ENCODE results near the gene TUBE1.
"Not testable (repeated sequence)": the region's sequence is repeated elsewhere in the genome, so short reads cannot be mapped to it uniquely, and the experiment has no call there.

Gene TUBE1, protein sequence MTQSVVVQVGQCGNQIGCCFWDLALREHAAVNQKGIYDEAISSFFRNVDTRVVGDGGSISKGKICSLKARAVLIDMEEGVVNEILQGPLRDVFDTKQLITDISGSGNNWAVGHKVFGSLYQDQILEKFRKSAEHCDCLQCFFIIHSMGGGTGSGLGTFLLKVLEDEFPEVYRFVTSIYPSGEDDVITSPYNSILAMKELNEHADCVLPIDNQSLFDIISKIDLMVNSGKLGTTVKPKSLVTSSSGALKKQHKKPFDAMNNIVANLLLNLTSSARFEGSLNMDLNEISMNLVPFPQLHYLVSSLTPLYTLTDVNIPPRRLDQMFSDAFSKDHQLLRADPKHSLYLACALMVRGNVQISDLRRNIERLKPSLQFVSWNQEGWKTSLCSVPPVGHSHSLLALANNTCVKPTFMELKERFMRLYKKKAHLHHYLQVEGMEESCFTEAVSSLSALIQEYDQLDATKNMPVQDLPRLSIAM

GRCh38 chr6:112087136-112087911, at the start of gene TUBE1, which contains the start of gene FAM229B:
TSS of gene TUBE1 (minus strand) at chr6:112087482. CDS start at chr6:112087434, 48 bp downstream.
TSS of gene FAM229B (plus strand) at chr6:112087591. CDS start at chr6:112099284, 11,693 bp downstream.
- DNase-seq (ENCODE audit: insufficient read length, low spot score) (peak; percentile 45), FAIRE-seq (peak; percentile 97)
- TF ChIP-seq POLR2A (IDR thresholded peaks at IDR 0.05; ENCODE audit: low read depth, low read length) = peak; percentile 68

DNA sequence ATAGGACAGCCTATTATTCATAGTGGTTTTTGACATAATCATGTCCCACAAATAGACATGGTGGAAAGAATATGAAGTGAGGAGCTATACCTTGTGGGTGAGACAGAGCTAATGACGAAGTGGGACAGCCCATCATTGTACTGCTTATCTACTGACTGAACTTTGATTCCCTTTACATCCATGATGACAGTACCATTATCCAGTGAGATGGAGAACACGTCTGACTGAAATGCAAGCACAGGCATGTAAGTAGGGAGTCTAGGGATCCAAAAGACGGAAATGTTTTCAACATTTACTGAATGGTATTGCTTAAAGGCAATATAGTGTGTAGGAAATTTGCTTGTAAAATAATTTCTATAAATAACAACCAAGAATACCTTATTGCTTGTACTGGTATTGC, 43.6 kb upstream of the TUBE1 start:
- FAIRE-seq (no peak), DNase-seq (ENCODE audit: insufficient read length, low spot score) (no peak)
- no peak for TF ChIP-seq POLR2A (IDR thresholded peaks at IDR 0.05; ENCODE audit: low read depth, low read length)

DNA sequence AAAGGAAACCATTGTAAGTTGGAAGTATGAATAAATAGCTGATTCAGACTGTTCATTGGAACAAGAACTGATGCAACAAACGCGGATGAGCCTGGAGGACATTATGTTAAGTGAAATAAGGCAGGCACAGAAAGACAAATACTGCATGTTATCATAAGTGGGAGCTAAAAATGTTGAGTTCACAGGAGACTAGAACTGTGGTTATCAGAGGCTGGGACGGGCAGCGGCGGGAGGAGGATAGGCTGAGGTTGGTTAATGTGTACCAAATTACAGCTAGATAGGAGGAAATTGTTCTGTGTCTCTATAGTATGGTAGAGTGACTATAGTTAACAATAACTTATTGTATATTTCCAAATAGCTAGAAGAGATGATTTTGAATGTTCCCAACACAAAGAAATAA, 40.9 kb upstream of the TUBE1 start:
- DNase-seq (ENCODE audit: insufficient read length, low spot score) (no peak), FAIRE-seq (no peak)
- no peak for TF ChIP-seq POLR2A (IDR thresholded peaks at IDR 0.05; ENCODE audit: low read depth, low read length)

DNA sequence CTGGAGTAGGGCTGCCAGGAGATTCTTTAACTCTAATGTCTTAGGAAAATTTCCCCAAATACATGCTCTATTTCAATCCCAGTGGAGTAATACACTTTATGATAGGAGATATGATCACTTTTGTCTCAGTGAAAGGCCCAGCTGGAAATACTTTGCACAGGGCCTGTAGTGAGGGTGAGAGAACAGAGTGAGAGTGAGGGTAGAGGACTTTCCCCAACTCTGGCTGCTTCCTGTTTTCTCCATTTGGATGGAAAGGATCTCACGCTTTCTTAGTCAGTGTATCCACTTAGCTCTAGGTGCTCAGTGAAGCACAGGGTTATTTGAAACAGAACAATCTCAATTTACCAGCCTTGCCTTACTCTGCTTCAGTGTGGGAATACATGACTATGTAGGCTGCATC, 36.7 kb upstream of the TUBE1 start:
- no peak for DNase-seq (ENCODE audit: insufficient read length, low spot score)
- FAIRE-seq = no peak
- TF ChIP-seq POLR2A (IDR thresholded peaks at IDR 0.05; ENCODE audit: low read depth, low read length) = no peak

- FAIRE-seq (no peak), DNase-seq (ENCODE audit: insufficient read length, low spot score) (no peak)
Observed at GRCh38 chr6:112122756-112123155, 35.5 kb upstream of the TUBE1 start.

GRCh38 chr6:112118034-112118433, 30.8 kb upstream of the TUBE1 start:
- no peak for TF ChIP-seq POLR2A (IDR thresholded peaks at IDR 0.05; ENCODE audit: low read depth, low read length)
- FAIRE-seq (no peak), DNase-seq (ENCODE audit: insufficient read length, low spot score) (no peak)

More at GRCh38 chr6:112122756-112123155, 35.5 kb upstream of the TUBE1 start:
- TF ChIP-seq POLR2A (IDR thresholded peaks at IDR 0.05; ENCODE audit: low read depth, low read length) = no peak

- TF ChIP-seq POLR2A (IDR thresholded peaks at IDR 0.05; ENCODE audit: low read depth, low read length) = no peak
- peak; percentile 1 for DNase-seq (ENCODE audit: insufficient read length, low spot score)
- no peak for FAIRE-seq
Observed at GRCh38 chr6:112117554-112117953, 30.3 kb upstream of the TUBE1 start.

GRCh38 chr6:112116221-112116620, 28.9 kb upstream of the TUBE1 start:
- DNase-seq (ENCODE audit: insufficient read length, low spot score) = no peak
- no peak for FAIRE-seq

GRCh38 chr6:112114577-112115223, 27.4 kb upstream of the TUBE1 start:
- DNase-seq (ENCODE audit: insufficient read length, low spot score) = no peak
- no peak for FAIRE-seq
- TF ChIP-seq POLR2A (IDR thresholded peaks at IDR 0.05; ENCODE audit: low read depth, low read length) = no peak

More at GRCh38 chr6:112116221-112116620, 28.9 kb upstream of the TUBE1 start:
- no peak for TF ChIP-seq POLR2A (IDR thresholded peaks at IDR 0.05; ENCODE audit: low read depth, low read length)

- no peak for DNase-seq (ENCODE audit: insufficient read length, low spot score)
- TF ChIP-seq POLR2A (IDR thresholded peaks at IDR 0.05; ENCODE audit: low read depth, low read length) = no peak
- FAIRE-seq = no peak
Observed at GRCh38 chr6:112113918-112114317, 26.6 kb upstream of the TUBE1 start.

- FAIRE-seq (no peak), DNase-seq (ENCODE audit: insufficient read length, low spot score) (no peak)
- TF ChIP-seq POLR2A (IDR thresholded peaks at IDR 0.05; ENCODE audit: low read depth, low read length) = no peak
Observed at GRCh38 chr6:112113431-112113830, 26.1 kb upstream of the TUBE1 start.

DNA sequence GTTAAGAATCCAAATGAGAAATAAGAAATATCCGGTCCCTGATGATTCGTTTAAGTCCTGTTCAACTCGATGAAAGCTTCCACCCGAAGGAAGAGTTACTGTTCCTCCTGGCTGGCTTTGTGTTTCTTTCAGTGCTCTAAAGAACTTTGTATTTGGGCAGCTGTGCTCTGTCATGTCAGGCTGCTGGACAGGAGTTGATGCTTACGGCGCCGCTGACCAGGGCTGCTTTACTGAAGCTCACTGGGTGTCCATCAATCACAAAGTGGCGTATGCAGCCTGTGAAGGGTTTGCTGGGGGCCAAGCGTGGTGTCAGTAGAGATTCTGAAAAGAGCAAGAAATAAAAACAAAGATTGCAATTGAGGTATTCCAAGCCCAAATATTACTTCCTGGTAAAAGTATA, 22.0 kb upstream of the TUBE1 start:
- TF ChIP-seq POLR2A (IDR thresholded peaks at IDR 0.05; ENCODE audit: low read depth, low read length) = no peak
- FAIRE-seq (no peak), DNase-seq (ENCODE audit: insufficient read length, low spot score) (no peak)

GRCh38 chr6:112106562-112106961, 19.3 kb upstream of the TUBE1 start:
- FAIRE-seq (no peak), DNase-seq (ENCODE audit: insufficient read length, low spot score) (no peak)
- no peak for TF ChIP-seq POLR2A (IDR thresholded peaks at IDR 0.05; ENCODE audit: low read depth, low read length)

- not testable (repeated sequence) for FAIRE-seq; DNase-seq (ENCODE audit: insufficient read length, low spot score)
Observed at GRCh38 chr6:112106026-112106425, 18.7 kb upstream of the TUBE1 start.
